ENCODE data around the gene SAMD8.
A peak's percentile ranks its signal among the peaks of the same experiment; 100 is the strongest.
"Not testable (repeated sequence)": the region's sequence is repeated elsewhere in the genome, so short reads cannot be mapped to it uniquely, and the experiment has no call there.

Gene SAMD8

DNA sequence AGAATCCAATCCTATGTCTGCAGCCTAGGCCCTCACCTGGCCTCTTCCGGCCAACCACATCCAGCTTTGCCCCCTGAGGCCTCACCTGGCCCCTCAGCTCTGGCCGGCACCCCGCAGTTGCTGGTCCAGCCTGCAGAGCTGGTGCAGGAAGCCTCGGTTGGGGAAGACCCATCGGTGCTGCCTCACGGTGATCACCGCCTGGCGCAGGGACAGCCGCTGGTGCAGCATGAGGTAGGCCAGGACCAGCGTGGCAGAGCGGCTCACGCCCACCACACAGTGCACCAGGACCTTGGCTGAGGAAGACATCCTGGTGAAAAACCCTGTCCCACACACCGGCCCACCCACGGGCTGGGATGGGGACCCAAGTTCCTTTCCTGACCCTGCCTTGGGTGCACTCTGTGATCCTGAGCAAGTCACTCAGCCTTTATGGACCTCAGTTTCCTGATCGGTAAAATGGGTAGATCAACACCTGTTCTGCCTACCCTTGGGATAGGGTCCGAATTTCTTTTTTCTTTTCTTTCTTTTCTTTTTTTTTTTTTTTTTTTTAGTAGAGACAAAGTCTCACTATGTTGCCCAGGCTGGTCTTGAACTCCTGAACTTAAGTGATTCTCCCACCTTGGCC lies 5.8 kb upstream of the SAMD8 start:
- Histone ChIP-seq H3K4me1 (peaks cover 5% of the 10 kb centered on the region), H3K27ac (no peak overlapping the region), H3K9ac (no peak overlapping the region)

DNA sequence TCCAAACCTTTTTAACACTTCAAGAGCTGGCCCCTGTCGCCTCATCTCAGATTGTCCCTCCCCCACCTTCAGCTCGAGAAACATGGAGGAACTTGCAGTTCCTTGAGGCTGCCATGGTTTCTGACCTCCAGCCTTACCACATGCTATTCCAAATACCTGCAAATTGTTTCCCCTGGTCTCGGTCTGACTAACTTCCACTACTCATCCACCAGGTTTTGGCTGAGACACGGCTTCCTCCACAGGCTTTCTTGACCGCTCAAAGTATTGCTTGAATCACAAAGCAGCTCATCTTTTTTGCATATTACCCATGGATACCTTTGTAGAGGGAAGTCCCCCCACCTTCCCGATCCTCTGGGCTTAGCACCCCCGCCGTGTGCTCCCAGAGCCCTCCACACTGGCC lies 5.2 kb upstream of the SAMD8 start:
- no peak overlapping the region for H2AFZ ChIP-seq
- H3K27me3 ChIP-seq (ENCODE audit: control insufficient read depth, insufficient read depth, low read length), result no peaks in the 10 kb centered on the region

More for the DNA sequence above, 5.8 kb upstream of the SAMD8 start:
- no peak overlapping the region for H3K4me2 ChIP-seq (ENCODE audit: low read length)
- H3K79me2 ChIP-seq, result no peaks in the 10 kb centered on the region
- no peaks in the 10 kb centered on the region for H3K27me3 ChIP-seq (ENCODE audit: control insufficient read depth, insufficient read depth, low read length)
- H2AFZ ChIP-seq, result no peak overlapping the region
- no peak overlapping the region for H3K4me3 ChIP-seq (ENCODE audit: low read depth, low read length)
- H3K9me3 ChIP-seq (ENCODE audit: control insufficient read depth, low read length), result no peaks in the 10 kb centered on the region
- TF ChIP-seq, protein P1, sequence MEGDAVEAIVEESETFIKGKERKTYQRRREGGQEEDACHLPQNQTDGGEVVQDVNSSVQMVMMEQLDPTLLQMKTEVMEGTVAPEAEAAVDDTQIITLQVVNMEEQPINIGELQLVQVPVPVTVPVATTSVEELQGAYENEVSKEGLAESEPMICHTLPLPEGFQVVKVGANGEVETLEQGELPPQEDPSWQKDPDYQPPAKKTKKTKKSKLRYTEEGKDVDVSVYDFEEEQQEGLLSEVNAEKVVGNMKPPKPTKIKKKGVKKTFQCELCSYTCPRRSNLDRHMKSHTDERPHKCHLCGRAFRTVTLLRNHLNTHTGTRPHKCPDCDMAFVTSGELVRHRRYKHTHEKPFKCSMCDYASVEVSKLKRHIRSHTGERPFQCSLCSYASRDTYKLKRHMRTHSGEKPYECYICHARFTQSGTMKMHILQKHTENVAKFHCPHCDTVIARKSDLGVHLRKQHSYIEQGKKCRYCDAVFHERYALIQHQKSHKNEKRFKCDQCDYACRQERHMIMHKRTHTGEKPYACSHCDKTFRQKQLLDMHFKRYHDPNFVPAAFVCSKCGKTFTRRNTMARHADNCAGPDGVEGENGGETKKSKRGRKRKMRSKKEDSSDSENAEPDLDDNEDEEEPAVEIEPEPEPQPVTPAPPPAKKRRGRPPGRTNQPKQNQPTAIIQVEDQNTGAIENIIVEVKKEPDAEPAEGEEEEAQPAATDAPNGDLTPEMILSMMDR (IDR thresholded peaks at IDR 0.05), result no peak
- H3K36me3 ChIP-seq (ENCODE audit: control insufficient read depth, insufficient read depth, low read length), result no peaks in the 10 kb centered on the region

DNA sequence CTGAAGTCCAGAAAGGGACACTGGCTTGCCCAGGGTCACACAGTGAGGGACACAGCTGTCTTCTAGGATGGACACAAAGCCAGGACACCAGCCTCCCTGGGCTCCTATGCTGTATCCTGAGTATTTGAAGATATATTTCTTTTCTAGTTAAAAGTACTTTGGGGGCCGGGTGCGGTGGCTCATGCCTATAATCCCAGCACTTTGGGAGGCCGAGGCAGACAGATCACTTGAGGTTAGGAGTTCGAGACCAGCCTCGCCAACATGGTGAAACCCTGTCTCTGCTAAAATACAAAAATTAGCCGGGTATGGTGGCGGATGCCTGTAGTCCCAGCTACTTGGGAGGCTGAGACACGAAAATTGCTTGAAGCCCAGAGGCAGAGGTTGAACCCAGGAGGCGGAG lies 4.6 kb upstream of the SAMD8 start:
- H3K27ac ChIP-seq; H3K9me3 ChIP-seq (ENCODE audit: control insufficient read depth, low read length); H3K36me3 ChIP-seq (ENCODE audit: control insufficient read depth, insufficient read depth, low read length); H3K79me2 ChIP-seq; H3K4me1 ChIP-seq; H2AFZ ChIP-seq; H3K27me3 ChIP-seq (ENCODE audit: control insufficient read depth, insufficient read depth, low read length); H3K9ac ChIP-seq; H3K4me3 ChIP-seq (ENCODE audit: low read depth, low read length); H3K4me2 ChIP-seq (ENCODE audit: low read length): not testable (repeated sequence)

More for the DNA sequence above, 5.2 kb upstream of the SAMD8 start:
- Histone ChIP-seq H3K36me3 (ENCODE audit: control insufficient read depth, insufficient read depth, low read length) (no peaks in the 10 kb centered on the region), H3K9ac (no peak overlapping the region), H3K27ac (no peak overlapping the region), H3K79me2 (no peaks in the 10 kb centered on the region), H3K4me2 (ENCODE audit: low read length) (no peak overlapping the region), H3K4me3 (ENCODE audit: low read depth, low read length) (no peak overlapping the region), H3K4me1 (peaks cover 3% of the 10 kb centered on the region), H3K9me3 (ENCODE audit: control insufficient read depth, low read length) (no peaks in the 10 kb centered on the region)
- TF ChIP-seq, protein P1 (IDR thresholded peaks at IDR 0.05), result no peak

DNA sequence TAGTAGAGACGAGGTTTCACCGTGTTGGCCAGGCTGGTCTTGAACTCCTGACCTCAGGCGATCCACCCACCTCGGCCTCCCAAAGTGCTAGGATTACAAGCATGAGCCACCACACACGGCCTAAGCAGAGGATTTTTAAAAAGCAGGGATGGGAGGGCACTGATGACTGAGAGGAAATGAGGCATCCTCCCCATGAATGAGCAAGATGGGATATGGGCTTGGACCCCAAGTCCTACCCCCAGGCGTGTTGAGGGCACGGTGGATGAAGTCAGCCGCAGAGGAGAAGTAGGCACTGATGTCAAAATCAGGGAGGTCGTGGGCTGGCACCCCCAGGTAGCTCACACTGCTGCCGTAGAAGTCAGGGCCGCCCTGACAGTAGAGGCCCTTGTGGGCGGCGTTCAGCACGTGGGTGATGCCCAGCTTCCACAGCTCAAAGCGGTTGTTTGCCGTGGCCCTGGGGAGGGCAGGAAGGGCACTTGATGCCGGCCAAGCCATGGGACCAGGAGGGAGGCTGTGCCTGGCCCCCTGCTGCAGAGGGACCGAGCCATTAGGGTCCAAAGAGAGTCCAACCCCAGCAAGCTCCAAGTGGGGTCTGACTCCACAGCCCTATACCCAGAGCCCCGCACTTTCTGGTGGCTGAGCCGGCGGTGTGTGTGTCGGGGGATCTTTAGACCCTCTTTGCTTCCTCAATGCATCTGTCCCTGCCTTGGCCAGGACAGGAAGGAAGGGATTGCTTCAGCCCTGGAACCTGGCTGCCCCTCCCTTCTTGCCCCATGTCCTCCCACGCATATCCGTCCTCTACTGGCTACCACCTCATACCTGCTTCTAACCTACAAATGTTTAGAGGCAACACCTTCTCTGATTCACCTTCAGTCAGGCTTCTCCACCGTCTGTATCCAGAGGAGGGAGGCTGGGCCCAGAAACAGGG lies 3.4 kb upstream of the SAMD8 start:
- peak overlapping the region; percentile 58 for H3K27ac ChIP-seq
- no peaks in the 10 kb centered on the region for H3K36me3 ChIP-seq (ENCODE audit: control insufficient read depth, insufficient read depth, low read length)
- H3K9ac ChIP-seq, result no peak overlapping the region
- peaks cover 6% of the 10 kb centered on the region for H3K4me1 ChIP-seq
- H3K9me3 ChIP-seq (ENCODE audit: control insufficient read depth, low read length), result no peaks in the 10 kb centered on the region
- no peak overlapping the region for H3K4me3 ChIP-seq (ENCODE audit: low read depth, low read length)
- TF ChIP-seq, protein P1 (IDR thresholded peaks at IDR 0.05), result no peak
- no peaks in the 10 kb centered on the region for H3K27me3 ChIP-seq (ENCODE audit: control insufficient read depth, insufficient read depth, low read length)
- H3K4me2 ChIP-seq (ENCODE audit: low read length), result no peak overlapping the region
- H2AFZ ChIP-seq, result peak overlapping the region; percentile 67
- H3K79me2 ChIP-seq, result no peaks in the 10 kb centered on the region

DNA sequence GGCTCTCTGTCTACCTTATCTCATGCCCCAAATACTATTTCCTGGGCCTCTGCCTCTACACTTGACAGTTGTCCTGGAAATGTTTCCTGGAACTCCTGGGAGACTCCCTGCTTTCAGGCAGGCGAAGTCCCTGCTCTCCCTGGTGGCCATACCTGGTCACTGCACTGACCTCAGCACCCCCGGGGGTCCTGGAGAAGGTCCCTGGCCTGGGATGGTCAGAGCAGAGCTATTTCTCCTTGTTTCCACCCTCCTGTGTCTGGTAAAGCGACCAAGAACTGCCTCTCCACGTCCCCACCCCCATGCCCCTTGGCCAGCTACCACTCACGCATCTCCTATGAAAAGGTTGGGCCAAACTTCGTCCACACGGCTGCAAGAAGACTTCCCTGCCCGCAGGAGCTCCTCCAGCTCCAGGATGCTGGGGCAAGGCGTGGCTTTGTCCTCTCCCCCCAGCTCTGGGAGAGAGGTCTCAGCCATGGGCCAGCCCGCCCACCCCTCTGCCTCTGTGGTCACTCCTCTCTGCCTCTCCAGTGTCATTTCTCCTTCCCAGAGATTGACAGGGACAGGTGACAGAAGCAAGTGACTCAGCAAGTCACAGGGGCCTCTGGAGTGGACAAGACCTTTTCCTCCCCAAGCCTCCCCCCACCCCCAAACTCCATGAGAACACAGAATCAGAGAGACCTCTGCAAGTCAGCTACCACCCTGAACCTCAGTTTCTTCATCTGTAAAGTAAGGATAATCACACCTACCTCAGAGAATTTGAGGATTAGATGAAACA lies 2.6 kb upstream of the SAMD8 start:
- no peak overlapping the region for H3K9ac ChIP-seq
- TF ChIP-seq, protein P1 (IDR thresholded peaks at IDR 0.05), result peak; percentile 56
- no peaks in the 10 kb centered on the region for H3K27me3 ChIP-seq (ENCODE audit: control insufficient read depth, insufficient read depth, low read length)
- no peaks in the 10 kb centered on the region for H3K79me2 ChIP-seq
- peak overlapping the region; percentile 67 for H2AFZ ChIP-seq
- peak overlapping the region; percentile 58 for H3K27ac ChIP-seq
- H3K4me3 ChIP-seq (ENCODE audit: low read depth, low read length), result no peak overlapping the region
- H3K36me3 ChIP-seq (ENCODE audit: control insufficient read depth, insufficient read depth, low read length), result no peaks in the 10 kb centered on the region
- no peak overlapping the region for H3K4me2 ChIP-seq (ENCODE audit: low read length)
- peaks cover 6% of the 10 kb centered on the region for H3K4me1 ChIP-seq
- H3K9me3 ChIP-seq (ENCODE audit: control insufficient read depth, low read length), result no peaks in the 10 kb centered on the region

All from parathyroid adenoma (tissue), 2 donors.